Esophagus squamous epithelium (tissue), 4 donors: ENCODE results near the gene NVL.
"Not testable (repeated sequence)": the region's sequence is repeated elsewhere in the genome, so short reads cannot be mapped to it uniquely, and the experiment has no call there.

Source experiments
- POLR2A ChIP-seq, 4 donors: fragments of 450-650 bp; IDR thresholded peaks; one replicate each; pipeline ENCODE4 v1.6.1; 2017; ENCODE audit warnings: antibody characterized with exemption in 4 of 4, mild to moderate bottlenecking in 4 of 4, moderate library complexity in 3 of 4
- TF ChIP-seq, protein P1 (sequence below), 6 experiments: fragments of 450-650 bp in 4 of 6; fragments of 200-600 bp in 2 of 6; sonication (generic) in 2 of 6; IDR thresholded peaks; one replicate each; pipeline ENCODE4 v1.5.1; 2016 to 2019; ENCODE audit warnings: antibody characterized with exemption in 6 of 6, mild to moderate bottlenecking in 4 of 6, moderate library complexity in 4 of 6

GRCh38 chr1:224352436-224353085 is 22.6 kb upstream of the NVL start:
- TF ChIP-seq, protein P1, sequence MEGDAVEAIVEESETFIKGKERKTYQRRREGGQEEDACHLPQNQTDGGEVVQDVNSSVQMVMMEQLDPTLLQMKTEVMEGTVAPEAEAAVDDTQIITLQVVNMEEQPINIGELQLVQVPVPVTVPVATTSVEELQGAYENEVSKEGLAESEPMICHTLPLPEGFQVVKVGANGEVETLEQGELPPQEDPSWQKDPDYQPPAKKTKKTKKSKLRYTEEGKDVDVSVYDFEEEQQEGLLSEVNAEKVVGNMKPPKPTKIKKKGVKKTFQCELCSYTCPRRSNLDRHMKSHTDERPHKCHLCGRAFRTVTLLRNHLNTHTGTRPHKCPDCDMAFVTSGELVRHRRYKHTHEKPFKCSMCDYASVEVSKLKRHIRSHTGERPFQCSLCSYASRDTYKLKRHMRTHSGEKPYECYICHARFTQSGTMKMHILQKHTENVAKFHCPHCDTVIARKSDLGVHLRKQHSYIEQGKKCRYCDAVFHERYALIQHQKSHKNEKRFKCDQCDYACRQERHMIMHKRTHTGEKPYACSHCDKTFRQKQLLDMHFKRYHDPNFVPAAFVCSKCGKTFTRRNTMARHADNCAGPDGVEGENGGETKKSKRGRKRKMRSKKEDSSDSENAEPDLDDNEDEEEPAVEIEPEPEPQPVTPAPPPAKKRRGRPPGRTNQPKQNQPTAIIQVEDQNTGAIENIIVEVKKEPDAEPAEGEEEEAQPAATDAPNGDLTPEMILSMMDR (IDR thresholded peaks at IDR 0.05) = not testable (repeated sequence)
- not testable (repeated sequence) for TF ChIP-seq POLR2A (IDR thresholded peaks at IDR 0.05)
